ENCODE measurements around the gene CCL17.

Gene CCL17

GRCh38 chr16:57389087-57389468 lies 15.5 kb upstream of the CCL17 start:
- H3K4me1 ChIP-seq = peaks cover 0 to 35% (median 24%) of the 10 kb centered on the region in 4 donors
- H3K9me3 ChIP-seq = no peaks in the 10 kb centered on the region
- no peaks in the 10 kb centered on the region for H3K27me3 ChIP-seq
- no peak for TF ChIP-seq CTCF (IDR thresholded peaks at IDR 0.05)
- DNase-seq = no peak
- no peak overlapping the region for H3K27ac ChIP-seq
- H3K36me3 ChIP-seq = no peaks in the 10 kb centered on the region
- intact Hi-C loops (cut with DNase I; ENCODE audit: low total_unique reads) = no loop called here
- no peak overlapping the region for H3K4me3 ChIP-seq

GRCh38 chr16:57390636-57391295 lies 13.8 kb upstream of the CCL17 start:
- no peak for DNase-seq
- TF ChIP-seq CTCF (IDR thresholded peaks at IDR 0.05) = no peak
- no peaks in the 10 kb centered on the region for H3K36me3 ChIP-seq
- intact Hi-C loops (cut with DNase I; ENCODE audit: low total_unique reads) = no loop called here
- no peaks in the 10 kb centered on the region for H3K9me3 ChIP-seq
- no peak overlapping the region for H3K4me3 ChIP-seq
- H3K27me3 ChIP-seq = no peaks in the 10 kb centered on the region
- peaks cover 0 to 35% (median 13%) of the 10 kb centered on the region in 4 donors for H3K4me1 ChIP-seq
- H3K27ac ChIP-seq = no peak overlapping the region

- Histone ChIP-seq H3K4me3 (no peak overlapping the region), H3K27me3 (no peaks in the 10 kb centered on the region), H3K4me1 (peaks cover 0 to 29% (median 9%) of the 10 kb centered on the region in 4 donors), H3K9me3 (no peaks in the 10 kb centered on the region), H3K36me3 (no peaks in the 10 kb centered on the region), H3K27ac (no peak overlapping the region)
- DNase-seq = no peak
- TF ChIP-seq CTCF (IDR thresholded peaks at IDR 0.05) = no peak
- intact Hi-C loops (cut with DNase I; ENCODE audit: low total_unique reads) = no loop called here
Observed at GRCh38 chr16:57391300-57391699, 13.3 kb upstream of the CCL17 start.

DNA sequence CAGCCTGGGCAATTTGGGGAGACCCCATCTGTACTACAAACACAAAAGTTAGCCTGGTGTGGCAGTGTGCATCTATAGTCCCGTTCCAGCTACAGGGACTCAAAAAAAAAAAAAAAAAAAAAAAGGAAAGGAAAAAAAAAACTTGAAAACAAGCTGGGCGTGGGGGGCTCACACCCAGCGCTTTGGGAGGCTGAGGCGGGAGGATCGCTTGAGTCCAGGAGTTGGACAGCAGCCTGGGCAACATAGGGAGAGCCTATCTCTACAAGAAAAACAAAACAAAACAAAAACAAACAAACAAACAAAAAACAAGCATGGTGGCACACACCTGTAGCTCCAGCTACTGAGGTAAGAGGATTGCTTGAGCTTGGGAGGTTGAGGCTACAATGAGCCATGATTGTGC lies 12.9 kb upstream of the CCL17 start:
- no peaks in the 10 kb centered on the region for H3K27me3 ChIP-seq
- TF ChIP-seq CTCF (IDR thresholded peaks at IDR 0.05) = no peak
- H3K4me1 ChIP-seq = peaks cover 0 to 25% (median 5%) of the 10 kb centered on the region in 4 donors
- H3K4me3 ChIP-seq = no peak overlapping the region
- intact Hi-C loops (cut with DNase I; ENCODE audit: low total_unique reads) = no loop called here
- no peak overlapping the region for H3K27ac ChIP-seq
- H3K36me3 ChIP-seq = no peaks in the 10 kb centered on the region
- no peaks in the 10 kb centered on the region for H3K9me3 ChIP-seq
- DNase-seq = no peak

- intact Hi-C loops (cut with DNase I; ENCODE audit: low total_unique reads) = no loop called here
- H3K27me3 ChIP-seq = no peaks in the 10 kb centered on the region
- peaks cover 0 to 17% (median 3%) of the 10 kb centered on the region in 4 donors for H3K4me1 ChIP-seq
- DNase-seq = no peak
- TF ChIP-seq CTCF (IDR thresholded peaks at IDR 0.05) = no peak
- no peaks in the 10 kb centered on the region for H3K36me3 ChIP-seq
- H3K27ac ChIP-seq = no peak overlapping the region
- no peak overlapping the region for H3K4me3 ChIP-seq
- no peaks in the 10 kb centered on the region for H3K9me3 ChIP-seq
Observed at GRCh38 chr16:57392694-57393093, 11.9 kb upstream of the CCL17 start.

DNA sequence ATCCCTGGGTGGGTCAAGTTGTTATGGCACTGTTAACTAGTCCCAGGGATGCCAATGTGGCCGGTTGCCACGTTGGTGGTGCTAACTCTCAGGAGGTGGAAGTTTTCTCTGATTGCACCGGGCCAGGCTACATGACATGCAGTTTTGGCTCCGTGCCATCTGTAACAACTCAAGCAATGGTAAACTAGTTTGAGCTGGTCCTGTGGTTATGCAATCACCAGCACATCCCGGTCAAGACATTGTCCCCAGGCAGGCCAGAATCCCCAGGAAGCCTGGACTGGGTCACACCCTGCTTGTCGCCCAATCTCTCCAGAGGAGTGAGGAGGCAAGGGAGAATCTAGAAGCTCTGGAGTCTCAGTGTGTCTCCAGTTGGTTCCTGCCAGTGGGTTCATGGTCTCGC lies 10.1 kb upstream of the CCL17 start:
- Histone ChIP-seq H3K27me3 (no peaks in the 10 kb centered on the region), H3K27ac (no peak overlapping the region), H3K9me3 (no peaks in the 10 kb centered on the region), H3K4me1 (peaks cover 0 to 17% (median 3%) of the 10 kb centered on the region in 4 donors), H3K4me3 (no peak overlapping the region), H3K36me3 (no peaks in the 10 kb centered on the region)
- intact Hi-C loops (cut with DNase I; ENCODE audit: low total_unique reads) = no loop called here
- TF ChIP-seq CTCF (IDR thresholded peaks at IDR 0.05) = no peak
- DNase-seq = no peak
